HG03095 (cell line): Measurements from ENCODE around the gene DCAF12.
A peak's percentile ranks its signal among the peaks of the same experiment; 100 is the strongest.
"Not testable (repeated sequence)": the region's sequence is repeated elsewhere in the genome, so short reads cannot be mapped to it uniquely, and the experiment has no call there.

Experiments used
- ATAC-seq: cut with Tn5 transposase; IDR thresholded peaks from one replicate; pipeline ENCODE4 v1.9.1; 2021; ENCODE audit warnings: moderate library complexity; ENCODE audit not compliant: unreplicated experiment

The DCAF12 gene

DNA sequence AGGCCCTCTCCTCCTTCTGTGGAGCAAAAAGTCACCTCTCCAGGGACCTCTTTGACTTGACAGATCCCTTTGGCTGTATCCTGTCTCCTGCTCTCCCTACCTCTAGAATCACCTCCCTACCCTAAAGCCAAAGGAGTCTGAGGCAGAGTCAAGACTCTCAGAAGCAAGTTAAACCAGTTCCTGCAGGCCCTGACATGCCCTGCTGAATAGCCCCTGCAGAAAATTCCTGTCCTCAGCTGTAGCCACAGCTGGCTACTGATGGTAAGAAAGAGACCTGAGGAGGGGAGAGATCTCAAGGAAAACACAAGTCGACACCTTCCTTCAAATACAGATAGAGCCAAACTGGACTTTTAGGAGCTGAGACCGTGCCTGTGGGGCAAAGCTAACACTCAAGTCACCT is 54.1 kb downstream of the DCAF12 start:
- ATAC-seq = no peak

DNA sequence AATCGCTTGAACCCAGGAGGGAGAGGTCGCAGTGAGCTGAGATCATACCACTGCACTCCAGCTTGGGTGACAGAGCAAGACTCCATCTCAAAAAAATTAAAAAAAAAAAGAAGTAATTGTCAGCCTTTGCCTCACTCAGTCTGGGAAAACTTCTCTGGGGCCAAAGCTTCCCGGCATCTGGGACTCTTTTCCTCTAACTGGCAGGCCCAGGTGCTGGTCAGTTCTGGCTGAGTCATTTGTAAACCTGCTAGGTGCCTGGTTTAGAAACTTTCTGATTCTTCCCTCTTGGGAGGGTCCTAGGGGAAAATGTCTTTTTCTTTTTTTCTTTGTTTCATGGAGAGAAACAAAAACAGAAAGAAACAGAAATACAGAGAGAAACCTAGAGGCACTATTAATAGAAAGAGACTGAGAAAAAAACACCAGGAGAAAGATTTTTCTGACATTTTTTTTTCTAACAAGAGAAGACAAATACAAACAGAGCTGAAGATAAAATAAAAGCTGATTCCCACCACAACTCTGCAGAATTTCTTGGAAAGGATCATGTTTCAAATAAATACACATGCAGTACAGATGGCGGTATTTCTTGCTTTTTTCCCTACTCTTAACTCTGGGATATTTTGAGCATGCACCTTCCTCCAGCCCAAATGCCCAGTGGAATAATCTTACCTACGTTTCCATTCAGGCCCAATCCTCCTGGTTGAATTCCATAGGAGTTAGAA is 55.7 kb downstream of the DCAF12 start:
- no peak for ATAC-seq

DNA sequence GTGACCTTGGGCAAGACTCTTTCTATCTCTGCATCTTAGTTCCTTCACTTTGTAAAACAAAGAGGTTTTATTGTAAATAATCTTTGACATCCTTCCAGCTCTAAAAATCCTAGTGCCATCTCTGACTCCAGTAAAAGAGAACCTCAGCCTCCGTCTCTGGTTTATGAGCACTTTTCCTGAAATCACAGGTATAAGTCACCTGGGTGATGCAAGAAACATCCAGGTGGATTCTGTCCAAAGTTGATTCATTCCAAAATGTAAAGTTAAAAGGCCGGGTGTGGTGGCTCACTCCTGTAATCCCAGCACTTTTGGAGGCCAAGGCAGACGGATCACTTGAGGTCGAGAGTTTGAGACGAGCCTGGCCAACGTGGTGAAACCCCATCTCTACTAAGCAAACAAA is 56.7 kb downstream of the DCAF12 start:
- ATAC-seq = no peak

DNA sequence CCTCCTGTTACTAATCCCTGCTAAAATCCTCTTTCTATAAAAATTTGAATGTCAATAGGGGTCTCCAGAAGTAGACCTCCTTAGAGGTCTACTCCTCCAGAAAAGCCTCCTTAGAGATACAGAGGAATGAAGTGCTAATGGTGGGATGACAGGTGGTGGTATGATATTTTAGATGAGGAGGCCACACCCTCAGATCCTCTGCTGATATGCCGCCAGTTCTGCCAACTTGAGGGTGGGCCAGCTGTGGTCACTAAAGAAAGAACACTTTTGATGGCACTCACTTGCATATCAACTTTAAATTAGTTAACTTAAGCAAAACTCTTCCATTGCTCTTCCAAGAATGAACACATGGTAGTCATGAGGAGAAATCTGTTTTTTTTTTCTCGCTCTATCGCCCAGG is 61.0 kb downstream of the DCAF12 start:
- ATAC-seq = no peak

DNA sequence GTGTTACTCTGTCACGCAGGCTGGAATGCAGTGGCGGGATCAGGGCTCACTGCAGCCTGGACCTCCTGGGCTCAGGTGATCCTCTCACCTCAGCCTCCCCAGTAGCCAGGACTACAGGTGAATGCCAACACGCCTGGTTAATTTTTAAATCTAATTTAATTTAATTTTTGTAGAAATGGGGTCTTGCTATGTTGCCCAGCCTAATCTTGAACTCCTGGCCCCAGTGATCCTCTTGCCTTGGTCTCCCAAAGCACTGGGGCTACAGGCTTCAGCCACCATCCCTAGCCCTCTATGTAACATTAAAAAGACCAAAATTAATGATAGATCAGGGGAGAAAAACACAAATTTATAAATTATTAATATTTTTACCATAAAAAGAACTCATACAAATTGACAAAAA is 66.5 kb downstream of the DCAF12 start:
- no peak for ATAC-seq

DNA sequence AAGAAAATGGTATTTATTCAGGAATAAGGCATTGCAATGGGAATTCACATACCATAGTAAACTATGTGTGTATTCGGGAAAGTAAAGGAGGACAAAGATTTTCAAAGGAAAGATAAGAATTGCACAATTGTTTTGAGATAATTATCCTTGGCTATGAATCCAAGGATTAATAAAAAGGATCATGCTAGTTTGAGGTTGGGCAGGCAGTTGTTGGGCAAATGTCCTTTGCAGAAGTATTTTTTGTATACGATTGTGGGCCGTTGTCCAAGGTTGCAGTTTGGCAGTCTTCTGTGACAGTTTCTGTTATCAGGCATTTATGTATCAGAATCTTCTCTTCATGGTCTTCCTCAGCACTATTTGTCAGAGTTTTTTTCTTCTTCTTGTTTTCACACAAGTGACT is 67.2 kb downstream of the DCAF12 start:
- no peak for ATAC-seq

DNA sequence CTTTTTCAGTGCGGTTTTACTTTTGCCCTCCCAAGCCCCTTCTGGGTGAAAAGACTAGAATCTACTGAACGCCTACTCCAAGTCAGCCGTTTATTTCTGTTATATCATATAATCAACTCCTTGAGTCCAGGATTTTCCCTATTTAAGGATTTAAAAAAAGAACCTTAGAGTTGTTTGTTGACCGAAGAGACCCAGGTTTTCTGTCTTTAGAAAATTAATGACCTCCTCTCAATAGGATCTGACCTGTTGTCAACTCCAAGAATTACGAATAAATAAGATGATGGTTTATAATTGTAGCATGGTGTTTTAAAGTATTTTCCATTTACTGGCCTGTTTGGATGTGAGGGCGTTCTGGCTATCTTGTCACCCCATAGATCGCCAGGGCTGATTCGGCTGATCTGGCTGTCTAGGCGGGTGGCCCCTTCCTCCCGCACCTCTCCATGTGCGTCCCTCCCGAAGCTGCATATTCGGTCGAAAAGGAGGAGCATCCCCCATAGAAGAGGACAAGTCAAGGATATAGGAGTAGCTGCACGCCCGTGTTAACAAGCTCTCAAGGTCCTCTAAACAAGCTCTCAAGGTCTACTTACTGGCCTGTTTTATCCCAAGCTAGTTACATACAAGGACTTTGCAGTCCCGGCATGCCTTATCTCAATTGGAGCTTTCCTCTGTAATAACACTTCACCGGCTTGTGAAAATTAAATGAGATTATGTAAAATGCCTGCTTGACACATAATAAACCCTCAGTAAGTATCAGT is 76.7 kb downstream of the DCAF12 start:
- no peak for ATAC-seq

DNA sequence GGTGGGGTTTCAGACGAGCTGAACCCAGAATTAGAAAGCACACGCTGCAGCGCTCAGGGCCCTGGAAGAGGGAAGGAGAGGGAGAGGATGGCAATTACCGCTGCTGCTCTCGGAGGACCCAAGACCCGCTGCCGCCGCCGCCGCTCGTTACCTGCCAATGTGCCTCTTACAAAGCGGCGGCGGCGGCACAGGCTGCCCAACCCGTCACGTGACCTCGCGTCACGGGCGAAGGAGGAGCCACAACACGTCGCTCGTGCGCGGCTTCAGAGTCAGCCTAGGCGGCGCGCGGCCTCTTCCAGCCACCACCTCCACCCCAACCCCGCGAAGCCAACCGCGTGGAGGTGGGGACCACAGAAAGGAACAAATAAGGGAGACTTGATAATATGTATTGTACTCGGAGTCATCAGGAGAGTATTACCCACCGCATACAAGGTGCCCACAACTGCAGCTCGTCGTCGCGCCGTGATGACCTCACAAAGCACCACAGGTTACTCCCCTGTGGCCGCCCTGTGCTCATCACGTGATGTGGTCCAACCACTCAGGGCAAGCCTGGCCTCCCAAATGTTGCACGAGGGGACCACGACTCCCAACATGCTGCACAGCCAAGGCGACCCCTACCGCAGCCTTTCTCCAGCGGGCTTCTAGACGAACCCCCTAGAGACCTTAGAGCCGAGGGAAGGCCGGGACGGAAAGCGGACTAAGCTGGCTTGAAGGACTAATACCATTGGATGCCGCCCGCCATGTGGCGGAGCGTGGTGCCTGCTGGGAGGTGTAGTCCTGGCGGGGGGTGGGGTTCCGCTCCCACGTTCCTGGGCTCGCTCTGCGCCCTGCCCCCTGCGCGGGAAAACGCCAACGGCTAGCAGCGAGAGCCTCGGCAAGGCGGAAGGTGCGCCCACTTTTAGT is 77.5 kb downstream of the DCAF12 start, which contains the start of gene UBAP2:
UBAP2 (minus strand) TSS at position 161 of the 903 bp plus-strand sequence. CDS start 31,739 bp downstream, outside the sequence.
- peak; percentile 69 for ATAC-seq

DNA sequence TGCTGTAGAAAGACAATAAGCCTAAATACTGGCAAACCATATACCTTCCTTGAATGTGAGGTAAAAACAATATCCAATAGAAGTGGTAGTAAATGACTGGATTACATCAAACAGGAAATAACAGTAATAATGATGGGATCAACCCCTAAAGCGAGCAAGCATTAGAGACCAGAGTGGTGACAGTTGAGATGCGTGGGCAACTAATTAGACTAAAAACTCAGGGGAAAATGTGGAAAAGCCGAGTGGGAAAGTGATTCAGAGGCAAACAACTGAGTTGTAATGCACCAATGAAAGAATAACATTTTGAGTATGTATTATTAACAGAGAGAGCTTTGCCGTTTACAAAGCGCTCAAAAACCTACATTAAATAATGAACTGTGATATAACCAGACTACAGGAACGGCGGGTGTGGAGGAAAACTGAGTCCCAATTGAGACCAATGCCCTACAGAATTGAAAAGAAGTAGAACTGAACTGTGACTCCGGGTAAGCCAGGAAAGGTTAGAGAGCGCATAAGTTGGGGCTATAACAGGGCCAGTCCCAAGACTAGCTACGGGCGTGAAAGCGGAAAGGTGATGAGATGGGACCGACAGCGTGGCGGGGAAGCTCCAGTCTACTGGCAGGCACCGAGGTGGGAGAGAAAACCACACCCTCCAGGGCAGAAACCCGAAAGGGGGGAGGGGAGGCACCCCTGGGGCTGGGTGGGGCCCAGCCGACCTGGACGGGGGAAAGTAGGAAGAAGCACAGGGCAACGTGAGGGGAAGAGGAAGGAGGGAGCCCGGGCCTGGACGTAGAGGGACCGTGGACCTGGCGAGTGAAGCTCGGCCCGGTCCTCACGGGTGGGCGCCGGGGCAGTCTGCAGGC is 78.4 kb downstream of the DCAF12 start:
- peak; percentile 10 for ATAC-seq

DNA sequence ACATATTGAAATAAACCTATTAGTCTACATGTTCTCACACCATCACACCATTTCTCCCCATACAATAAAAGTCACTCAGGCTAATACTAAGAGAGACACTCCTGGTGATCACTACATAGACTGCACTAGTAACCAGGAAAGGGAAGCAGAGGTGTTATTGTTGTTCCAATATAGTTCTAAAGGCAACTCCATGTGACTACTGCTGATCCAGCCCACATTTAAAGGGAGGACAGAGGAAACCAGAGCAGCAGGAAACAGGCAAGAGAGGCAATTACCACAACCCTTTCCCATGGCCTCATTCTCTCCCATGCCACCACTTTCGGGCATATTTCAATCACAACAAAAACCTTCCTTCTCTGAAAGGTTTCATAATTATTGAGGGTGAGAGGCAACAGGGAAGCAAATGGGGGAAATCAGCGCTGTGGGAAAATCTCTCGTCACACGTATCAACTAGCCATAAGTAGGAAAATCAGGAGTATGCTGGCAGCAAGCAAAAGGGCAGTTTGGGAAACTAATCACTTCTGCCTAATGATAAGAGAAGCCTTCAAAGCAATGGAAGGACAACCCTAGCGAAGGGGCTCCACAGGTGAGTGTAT is 79.6 kb downstream of the DCAF12 start:
- ATAC-seq = no peak

DNA sequence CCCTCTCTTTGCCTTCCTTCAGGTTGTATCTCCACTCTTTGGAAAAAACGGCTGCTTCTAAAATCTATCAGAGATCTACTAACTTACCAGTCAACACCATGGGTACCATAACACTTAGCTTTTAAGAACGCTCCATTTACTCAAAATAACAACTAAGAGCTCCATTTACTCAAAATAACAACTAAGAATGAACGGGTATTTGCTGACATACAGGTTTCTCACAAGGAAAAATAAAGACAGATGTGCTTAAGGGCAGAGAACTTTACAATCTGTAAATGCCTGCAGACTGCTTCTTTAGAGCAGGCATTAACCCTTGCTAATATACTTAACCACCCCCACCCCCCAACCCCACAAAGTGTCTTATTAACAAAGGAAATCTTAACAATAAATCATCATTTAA is 80.6 kb downstream of the DCAF12 start:
- ATAC-seq = no peak

DNA sequence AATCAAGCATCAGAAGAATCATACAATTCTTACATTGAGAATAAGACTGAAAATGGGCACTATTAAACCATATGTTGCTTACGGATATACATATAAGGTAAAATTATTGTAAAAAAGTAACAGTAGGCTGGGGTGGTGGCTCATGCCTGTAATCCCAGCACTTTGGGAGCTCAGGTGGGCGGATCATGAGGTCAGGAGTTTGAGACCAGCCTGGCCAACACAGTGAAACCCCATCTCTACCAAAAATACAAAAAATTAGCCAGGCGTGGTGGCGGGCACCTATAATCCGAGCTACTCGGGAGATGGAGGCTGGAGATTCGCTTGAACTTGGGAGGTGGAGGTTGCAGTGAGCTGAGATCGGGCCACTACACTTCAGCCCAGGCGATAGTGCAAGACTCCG is 84.4 kb downstream of the DCAF12 start:
- ATAC-seq = not testable (repeated sequence)

DNA sequence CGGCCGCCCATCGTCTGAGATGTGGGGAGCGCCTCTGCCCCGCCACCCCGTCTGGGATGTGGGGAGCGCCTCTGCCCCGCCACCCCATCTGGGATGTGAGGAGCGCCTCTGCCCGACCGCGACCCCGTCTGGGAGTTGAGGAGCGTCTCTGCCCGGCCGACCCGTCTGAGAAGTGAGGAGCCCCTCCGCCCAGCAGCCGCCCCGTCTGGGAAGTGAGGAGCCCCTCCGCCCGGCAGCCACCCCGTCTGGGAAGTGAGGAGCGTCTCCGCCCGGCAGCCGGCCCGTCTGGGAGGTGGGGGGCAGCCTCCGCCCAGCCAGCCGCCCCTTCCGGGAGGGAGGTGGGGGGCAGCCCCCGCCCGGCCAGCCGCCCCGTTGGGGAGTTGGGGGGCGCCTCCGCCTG is 87.6 kb downstream of the DCAF12 start:
- not testable (repeated sequence) for ATAC-seq

DNA sequence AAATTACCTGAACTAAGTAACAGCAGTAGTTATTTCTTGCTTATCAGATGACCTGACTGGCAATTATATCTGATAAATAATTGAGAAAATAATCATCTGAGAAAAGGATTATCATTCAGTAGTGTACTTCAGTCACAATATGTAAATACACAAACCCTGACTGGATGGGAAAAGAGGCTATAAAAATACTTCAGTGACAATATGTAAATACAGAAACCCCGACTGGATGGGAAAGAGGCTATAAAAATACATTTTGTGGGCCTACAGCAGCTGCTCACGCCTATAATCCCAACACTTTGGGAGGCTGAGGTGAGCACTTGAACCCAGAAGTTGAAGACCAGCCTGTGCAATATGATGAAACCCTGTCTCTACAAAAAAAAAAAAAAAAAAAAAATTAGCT is 88.9 kb downstream of the DCAF12 start:
- ATAC-seq = no peak

DNA sequence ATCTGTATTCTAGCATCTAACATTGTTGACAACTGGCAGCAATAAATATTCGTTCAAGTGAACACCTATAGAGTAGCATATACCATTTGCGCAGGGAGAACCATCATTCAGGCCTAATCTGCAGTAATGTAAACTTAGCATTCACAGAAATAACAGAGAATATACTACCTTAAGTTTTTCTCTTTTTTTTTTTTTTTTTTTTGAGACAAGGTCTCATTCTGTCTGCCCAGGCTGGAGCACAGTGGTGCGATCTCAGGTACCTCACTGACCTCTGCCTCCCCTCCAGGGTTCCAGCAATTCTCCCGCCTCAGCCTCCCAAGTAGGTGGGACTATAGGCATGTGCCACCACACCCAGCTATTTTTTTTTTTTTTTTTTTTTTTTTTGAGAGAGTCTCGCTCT is 89.9 kb downstream of the DCAF12 start:
- ATAC-seq = no peak
